Stimulated activated CD4-positive, alpha-beta T cell treated with anti-CD3 and anti-CD28 coated beads, TNF-alpha, amount 100 ng/mL, for 48 hours (primary cell): ENCODE results near the gene RNF217.
"Not testable (repeated sequence)": the region's sequence is repeated elsewhere in the genome, so short reads cannot be mapped to it uniquely, and the experiment has no call there.

ENCODE experiments used
- DNase-seq, 3 donors: peaks; one replicate each; pipeline ENCODE4 v3.0.0-alpha.2; 2020; ENCODE audit warnings: low read depth in 3 of 3

The RNF217 gene

GRCh38 chr6:124963416-124963785 lies 1.2 kb downstream of the RNF217 start:
- DNase-seq = no peak

- DNase-seq = no peak
These were observed 1.9 kb downstream of the RNF217 start for GRCh38 chr6:124963831-124964763.

DNA sequence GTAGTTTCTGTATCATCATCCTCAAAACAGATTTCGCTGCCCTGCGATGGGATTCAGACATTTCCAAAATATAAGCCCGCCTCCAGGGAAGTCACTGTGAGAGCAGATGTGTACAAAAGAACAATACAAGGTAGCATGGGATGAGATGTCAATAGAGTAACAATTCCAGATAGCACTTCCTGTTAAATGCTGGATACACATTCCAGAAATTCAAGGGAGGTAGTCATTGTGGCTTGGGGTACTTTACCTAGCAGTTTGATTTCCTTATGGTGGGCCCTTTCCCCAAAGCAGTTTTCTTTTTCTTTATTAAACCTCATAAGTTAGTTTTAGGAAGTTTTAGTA lies 2.5 kb downstream of the RNF217 start:
- DNase-seq = no peak

- DNase-seq = not testable (repeated sequence)
These were observed 3.2 kb downstream of the RNF217 start for GRCh38 chr6:124965424-124965850.

- DNase-seq = no peak
These were observed 5.2 kb downstream of the RNF217 start for GRCh38 chr6:124967444-124967843.

GRCh38 chr6:124968401-124968800 lies 6.2 kb downstream of the RNF217 start:
- DNase-seq = no peak

GRCh38 chr6:124970243-124970642 lies 8.0 kb downstream of the RNF217 start:
- DNase-seq = no peak

DNA sequence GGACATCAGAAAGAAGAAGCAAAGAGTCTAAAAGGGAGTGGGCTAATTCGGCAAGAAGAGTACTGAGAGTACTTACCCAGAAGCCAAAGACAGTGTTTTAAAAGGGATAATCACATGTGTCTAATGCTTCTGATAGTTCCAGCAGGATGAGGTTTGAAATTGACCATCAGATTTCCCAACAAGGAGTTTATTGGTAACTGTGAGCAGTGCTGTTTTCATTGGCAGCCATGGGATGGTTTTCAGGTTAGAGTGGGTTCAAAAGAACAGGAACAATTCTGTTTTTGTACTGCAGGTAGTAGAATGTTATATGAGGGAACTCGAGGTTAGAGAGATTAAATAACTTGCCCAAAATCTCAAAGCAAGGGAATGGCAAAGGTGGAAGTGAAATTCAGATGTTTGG lies 8.5 kb downstream of the RNF217 start:
- DNase-seq = no peak

GRCh38 chr6:124973780-124974179 lies 11.5 kb downstream of the RNF217 start:
- DNase-seq = no peak

DNA sequence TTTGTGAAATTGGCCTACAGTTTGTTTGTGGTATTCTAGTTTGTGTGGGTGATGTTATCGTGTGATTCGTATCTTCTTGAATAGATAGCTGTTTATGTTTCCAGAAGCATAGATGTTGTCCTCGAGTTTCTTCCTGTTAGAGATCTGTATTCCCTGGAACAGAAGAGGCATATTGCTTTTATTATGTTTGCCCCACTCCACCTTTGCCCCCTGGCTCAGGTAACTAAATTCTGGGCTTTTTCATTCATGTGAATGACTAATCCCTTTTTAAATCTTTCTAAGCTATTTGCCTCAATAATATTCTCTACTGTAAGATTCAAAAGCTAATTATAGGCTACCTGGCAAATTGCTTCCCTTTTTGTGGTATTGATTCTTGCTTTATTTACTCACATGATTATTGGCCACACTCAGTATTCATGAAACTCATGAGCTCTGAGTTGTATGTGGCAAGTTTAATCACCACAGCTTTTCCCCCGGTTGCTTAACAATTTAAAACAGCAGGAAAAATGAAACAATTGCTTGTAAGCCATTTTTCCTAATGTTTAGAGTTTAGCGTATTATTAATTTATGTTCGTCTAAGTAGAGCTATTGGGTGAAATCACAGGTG lies 12.6 kb downstream of the RNF217 start:
- no peak for DNase-seq

DNA sequence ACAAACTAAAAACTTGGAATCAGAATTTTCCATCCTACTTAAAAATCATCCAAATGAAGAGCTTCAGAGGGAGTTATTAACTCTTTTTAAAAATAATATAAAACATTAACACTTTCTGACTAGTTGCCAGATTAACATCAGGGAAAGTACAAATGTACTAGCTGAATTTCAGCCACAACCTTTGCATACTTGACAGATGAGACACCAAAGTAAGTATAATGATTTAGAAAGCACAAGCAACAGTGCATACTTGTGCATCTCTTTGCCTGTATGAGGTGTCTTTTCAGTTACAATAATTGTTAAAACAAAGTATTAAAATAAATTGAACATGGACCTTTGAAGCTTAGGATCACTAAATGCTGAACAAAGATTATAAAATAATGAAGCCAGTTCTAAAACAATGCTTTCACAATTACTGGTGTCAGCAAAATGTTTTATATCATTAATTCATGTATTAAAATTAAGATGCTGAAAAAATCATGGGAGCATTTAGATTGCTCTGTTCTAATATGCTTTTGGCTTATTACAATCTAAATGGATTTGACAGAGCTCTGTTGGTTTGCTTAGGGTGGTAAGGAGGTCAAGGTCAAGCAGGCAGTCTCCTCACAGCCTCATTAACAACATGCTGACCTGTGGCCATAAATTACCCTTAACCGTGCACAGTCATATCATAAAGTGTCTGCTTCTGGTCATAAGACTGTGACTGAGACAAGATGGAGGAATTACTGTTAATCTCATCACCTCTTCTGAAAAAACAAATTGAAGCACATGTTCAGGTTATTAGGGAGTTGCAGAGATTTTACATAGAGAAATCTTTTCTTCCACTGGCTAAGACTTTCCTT lies 15.1 kb downstream of the RNF217 start:
- DNase-seq = no peak

DNA sequence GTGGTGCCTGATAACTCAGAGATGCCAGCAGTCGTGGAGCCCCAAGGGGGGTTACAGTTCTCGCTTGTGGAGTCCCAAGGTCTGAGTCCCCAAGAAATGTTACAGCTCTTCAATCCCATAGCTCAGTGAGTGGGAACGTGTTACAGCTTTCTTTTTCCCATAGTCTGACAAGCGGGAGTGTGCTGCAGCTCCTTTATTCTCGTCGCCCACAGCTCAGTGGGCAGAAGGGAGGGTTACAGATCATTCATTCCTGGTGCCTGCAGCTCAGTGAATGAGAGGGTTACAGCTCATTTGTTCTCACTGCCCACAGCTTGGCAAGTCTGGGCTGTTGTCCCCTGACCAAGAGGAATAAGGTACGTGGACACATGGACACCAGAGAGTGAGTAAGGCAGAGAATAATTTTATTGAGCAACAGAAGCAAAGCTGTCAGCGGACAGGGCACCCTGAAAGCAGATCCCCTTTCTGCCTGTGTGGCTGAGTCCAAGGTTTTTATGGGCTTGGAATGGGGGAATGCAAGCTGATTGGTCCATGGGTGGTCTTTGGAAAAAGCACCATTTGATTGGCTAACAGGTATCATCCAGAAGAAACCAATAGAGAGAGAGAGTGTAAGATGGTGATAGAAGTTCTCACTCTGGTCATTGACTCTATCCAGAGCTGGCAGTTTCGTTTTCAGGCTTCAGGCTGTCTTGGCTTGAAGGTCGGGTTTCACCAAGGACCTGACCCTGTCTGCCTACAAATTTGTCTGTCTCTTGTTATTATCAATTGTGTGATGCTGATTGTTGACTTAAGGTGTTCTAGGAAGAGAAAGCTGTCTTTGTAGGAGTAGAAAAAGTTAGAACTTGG lies 16.4 kb downstream of the RNF217 start:
- no peak for DNase-seq

GRCh38 chr6:124979294-124979678 lies 17.0 kb downstream of the RNF217 start:
- DNase-seq = no peak

GRCh38 chr6:124982669-124983068 lies 20.4 kb downstream of the RNF217 start:
- DNase-seq = no peak

DNA sequence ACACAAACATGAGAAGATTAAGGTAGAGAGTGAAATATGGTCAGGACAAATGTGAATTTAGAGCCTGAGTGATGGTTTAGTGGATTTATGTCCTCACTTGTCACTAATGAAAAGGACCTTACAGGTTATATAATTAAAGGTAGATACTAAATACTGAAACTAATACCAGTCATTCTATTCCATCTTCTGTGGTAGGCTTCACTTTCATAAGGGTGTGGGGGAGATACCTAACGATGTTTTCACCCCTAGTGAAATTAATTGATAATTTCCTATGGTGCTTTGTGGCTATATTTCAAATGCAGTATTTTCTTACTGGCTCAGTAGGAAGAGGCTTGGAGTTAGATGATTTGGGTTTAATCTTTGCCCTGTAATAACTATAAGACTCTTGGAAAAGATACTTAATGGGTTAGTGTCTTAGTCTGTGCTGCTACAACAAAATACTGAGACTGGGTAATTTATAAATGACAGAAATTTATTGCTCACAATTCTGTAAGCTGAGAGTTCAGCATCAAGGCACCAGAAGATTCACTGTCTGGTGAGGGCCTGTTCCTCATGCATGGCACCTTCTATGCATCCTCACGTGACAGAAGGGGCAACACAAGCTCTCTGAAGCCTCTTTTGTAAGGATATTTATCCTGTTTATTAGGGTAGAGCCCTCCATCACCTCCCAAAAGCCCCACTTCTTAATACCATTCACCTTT lies 21.3 kb downstream of the RNF217 start:
- no peak for DNase-seq

DNA sequence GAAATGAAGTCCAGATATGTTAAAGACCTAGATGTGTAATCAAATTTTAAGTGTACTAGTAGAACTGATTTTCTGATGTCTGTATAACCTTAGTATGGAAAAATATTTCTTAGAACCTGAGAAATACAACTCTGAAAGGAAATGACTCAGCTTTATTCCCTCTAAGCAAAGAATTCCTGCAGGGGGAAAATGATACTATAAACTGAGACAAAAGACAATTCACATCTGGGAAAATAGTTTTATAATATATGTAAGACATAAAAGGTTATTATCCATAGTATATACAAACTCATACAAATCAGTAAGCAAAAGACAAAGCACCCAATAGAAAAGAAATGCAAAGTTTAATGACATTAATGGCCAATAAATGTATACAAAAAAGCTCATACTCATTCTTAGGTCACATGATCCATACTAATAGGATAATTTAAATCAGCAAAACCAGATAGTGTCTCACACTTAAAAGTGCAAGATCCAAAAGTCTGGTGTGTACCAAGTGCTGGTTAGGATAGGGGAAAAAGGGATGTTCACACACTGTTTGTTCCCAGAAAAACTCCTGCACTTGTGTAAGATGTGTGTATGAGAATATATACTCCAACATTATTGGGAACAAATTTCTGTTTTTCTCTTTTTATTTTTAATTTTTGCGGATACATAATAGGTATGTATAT lies 22.6 kb downstream of the RNF217 start:
- no peak for DNase-seq

DNA sequence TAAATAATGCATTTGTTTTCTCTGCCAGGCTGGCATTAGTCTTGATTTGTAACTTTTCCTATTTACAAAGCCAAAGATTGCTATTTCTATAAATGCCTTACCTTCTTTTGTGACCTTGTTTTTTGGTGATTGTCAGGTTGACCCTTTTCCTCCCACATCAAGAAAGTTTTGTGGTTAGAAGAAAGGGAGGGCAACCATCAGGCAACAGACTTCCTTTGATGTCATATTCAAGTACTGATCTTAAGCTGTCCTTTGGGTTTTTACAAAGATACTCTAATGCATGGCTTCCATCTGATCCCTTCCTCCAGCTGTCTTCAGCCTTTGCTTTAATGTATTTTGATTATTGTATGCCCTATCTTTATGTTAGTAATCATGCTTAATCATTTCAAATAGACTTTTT lies 23.9 kb downstream of the RNF217 start:
- DNase-seq = no peak

DNA sequence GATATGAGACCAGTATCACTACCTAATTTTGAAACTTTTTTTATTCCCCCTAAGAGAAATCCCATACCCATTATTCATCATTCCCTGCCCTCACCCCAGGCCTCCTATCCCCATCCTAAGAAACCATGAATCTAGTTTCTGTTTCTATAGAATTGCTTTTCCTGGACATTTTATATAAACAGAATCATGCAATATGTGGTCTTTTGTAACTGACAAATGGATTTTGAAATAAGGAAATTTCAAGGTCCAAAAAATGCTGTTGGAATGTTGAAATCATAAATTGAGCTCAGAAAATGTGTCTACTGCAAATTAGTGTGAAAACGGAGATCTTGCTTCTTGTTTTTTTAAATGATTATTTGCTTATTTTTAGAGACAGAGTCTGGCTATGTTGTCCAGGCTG lies 25.1 kb downstream of the RNF217 start:
- no peak for DNase-seq

- no peak for DNase-seq
These were observed 25.9 kb downstream of the RNF217 start for GRCh38 chr6:124987999-124988591.
